Measurements from ENCODE around the gene KNDC1.
A peak's percentile ranks its signal among the peaks of the same experiment; 100 is the strongest.

Gene KNDC1

GRCh38 chr10:133254421-133255120 is 94.6 kb downstream of the KNDC1 start:
- Histone ChIP-seq H3K27ac (ENCODE audit: low read depth, low read length) (no peak overlapping the region), H3K4me1 (ENCODE audit: control insufficient read depth, insufficient read depth, low read length) (no peaks in the 10 kb centered on the region)

GRCh38 chr10:133255323-133255722 is 95.3 kb downstream of the KNDC1 start:
- no peak overlapping the region for H3K27ac ChIP-seq (ENCODE audit: low read depth, low read length)
- H3K4me1 ChIP-seq (ENCODE audit: control insufficient read depth, insufficient read depth, low read length), result no peaks in the 10 kb centered on the region
- no peaks in the 10 kb centered on the region for H3K27me3 ChIP-seq (ENCODE audit: control insufficient read depth, insufficient read depth, low read length)
- no peak overlapping the region for H3K9ac ChIP-seq (ENCODE audit: low read length)
- no peaks in the 10 kb centered on the region for H3K36me3 ChIP-seq (ENCODE audit: control insufficient read depth, insufficient read depth, low read length)
- no peak overlapping the region for H3K4me3 ChIP-seq (ENCODE audit: low read length)

More at GRCh38 chr10:133254421-133255120, 94.6 kb downstream of the KNDC1 start:
- Histone ChIP-seq H3K4me3 (ENCODE audit: low read length) (no peak overlapping the region), H3K27me3 (ENCODE audit: control insufficient read depth, insufficient read depth, low read length) (no peaks in the 10 kb centered on the region), H3K9ac (ENCODE audit: low read length) (no peak overlapping the region), H3K36me3 (ENCODE audit: control insufficient read depth, insufficient read depth, low read length) (no peaks in the 10 kb centered on the region)

GRCh38 chr10:133257489-133258065 is 97.6 kb downstream of the KNDC1 start:
- H3K27me3 ChIP-seq (ENCODE audit: control insufficient read depth, insufficient read depth, low read length), result no peaks in the 10 kb centered on the region
- H3K36me3 ChIP-seq (ENCODE audit: control insufficient read depth, insufficient read depth, low read length), result no peaks in the 10 kb centered on the region
- peaks cover 6% of the 10 kb centered on the region for H3K4me1 ChIP-seq (ENCODE audit: control insufficient read depth, insufficient read depth, low read length)
- no peak overlapping the region for H3K4me3 ChIP-seq (ENCODE audit: low read length)
- H3K9ac ChIP-seq (ENCODE audit: low read length), result no peak overlapping the region
- no peak overlapping the region for H3K27ac ChIP-seq (ENCODE audit: low read depth, low read length)

GRCh38 chr10:133258066-133258817 is 98.2 kb downstream of the KNDC1 start:
- Histone ChIP-seq H3K27ac (ENCODE audit: low read depth, low read length) (no peak overlapping the region), H3K36me3 (ENCODE audit: control insufficient read depth, insufficient read depth, low read length) (no peaks in the 10 kb centered on the region), H3K4me3 (ENCODE audit: low read length) (no peak overlapping the region), H3K27me3 (ENCODE audit: control insufficient read depth, insufficient read depth, low read length) (no peaks in the 10 kb centered on the region), H3K4me1 (ENCODE audit: control insufficient read depth, insufficient read depth, low read length) (peaks cover 6% of the 10 kb centered on the region), H3K9ac (ENCODE audit: low read length) (no peak overlapping the region)

GRCh38 chr10:133258818-133259601 is 99.0 kb downstream of the KNDC1 start:
- Histone ChIP-seq H3K27me3 (ENCODE audit: control insufficient read depth, insufficient read depth, low read length) (no peaks in the 10 kb centered on the region), H3K36me3 (ENCODE audit: control insufficient read depth, insufficient read depth, low read length) (no peaks in the 10 kb centered on the region), H3K27ac (ENCODE audit: low read depth, low read length) (no peak overlapping the region), H3K4me1 (ENCODE audit: control insufficient read depth, insufficient read depth, low read length) (peaks cover 6% of the 10 kb centered on the region), H3K4me3 (ENCODE audit: low read length) (no peak overlapping the region), H3K9ac (ENCODE audit: low read length) (no peak overlapping the region)

- Histone ChIP-seq H3K27me3 (ENCODE audit: control insufficient read depth, insufficient read depth, low read length) (no peaks in the 10 kb centered on the region), H3K9ac (ENCODE audit: low read length) (no peak overlapping the region), H3K27ac (ENCODE audit: low read depth, low read length) (no peak overlapping the region), H3K36me3 (ENCODE audit: control insufficient read depth, insufficient read depth, low read length) (no peaks in the 10 kb centered on the region), H3K4me3 (ENCODE audit: low read length) (no peak overlapping the region), H3K4me1 (ENCODE audit: control insufficient read depth, insufficient read depth, low read length) (peaks cover 6% of the 10 kb centered on the region)
Observed at GRCh38 chr10:133259602-133259989, 99.6 kb downstream of the KNDC1 start.

- no peaks in the 10 kb centered on the region for H3K36me3 ChIP-seq (ENCODE audit: control insufficient read depth, insufficient read depth, low read length)
- no peaks in the 10 kb centered on the region for H3K27me3 ChIP-seq (ENCODE audit: control insufficient read depth, insufficient read depth, low read length)
- peaks cover 6% of the 10 kb centered on the region for H3K4me1 ChIP-seq (ENCODE audit: control insufficient read depth, insufficient read depth, low read length)
- H3K4me3 ChIP-seq (ENCODE audit: low read length), result peak overlapping the region; percentile 77
- peak overlapping the region; percentile 83 for H3K27ac ChIP-seq (ENCODE audit: low read depth, low read length)
- no peak overlapping the region for H3K9ac ChIP-seq (ENCODE audit: low read length)
Observed at GRCh38 chr10:133260895-133261725, 101.1 kb downstream of the KNDC1 start.

- Histone ChIP-seq H3K27me3 (ENCODE audit: control insufficient read depth, insufficient read depth, low read length) (no peaks in the 10 kb centered on the region), H3K4me3 (ENCODE audit: low read length) (peak overlapping the region; percentile 77), H3K27ac (ENCODE audit: low read depth, low read length) (peak overlapping the region; percentile 83), H3K36me3 (ENCODE audit: control insufficient read depth, insufficient read depth, low read length) (no peaks in the 10 kb centered on the region), H3K9ac (ENCODE audit: low read length) (no peak overlapping the region), H3K4me1 (ENCODE audit: control insufficient read depth, insufficient read depth, low read length) (peaks cover 6% of the 10 kb centered on the region)
Observed at GRCh38 chr10:133261726-133262325, 101.8 kb downstream of the KNDC1 start.

- Histone ChIP-seq H3K36me3 (ENCODE audit: control insufficient read depth, insufficient read depth, low read length) (no peaks in the 10 kb centered on the region), H3K27me3 (ENCODE audit: control insufficient read depth, insufficient read depth, low read length) (no peaks in the 10 kb centered on the region), H3K27ac (ENCODE audit: low read depth, low read length) (no peak overlapping the region), H3K4me1 (ENCODE audit: control insufficient read depth, insufficient read depth, low read length) (peaks cover 6% of the 10 kb centered on the region), H3K4me3 (ENCODE audit: low read length) (peak overlapping the region; percentile 22), H3K9ac (ENCODE audit: low read length) (no peak overlapping the region)
Observed at GRCh38 chr10:133262696-133263095, 102.7 kb downstream of the KNDC1 start.

GRCh38 chr10:133263674-133264073 is 103.7 kb downstream of the KNDC1 start:
- Histone ChIP-seq H3K4me3 (ENCODE audit: low read length) (no peak overlapping the region), H3K36me3 (ENCODE audit: control insufficient read depth, insufficient read depth, low read length) (no peaks in the 10 kb centered on the region), H3K9ac (ENCODE audit: low read length) (no peak overlapping the region), H3K4me1 (ENCODE audit: control insufficient read depth, insufficient read depth, low read length) (peaks cover 6% of the 10 kb centered on the region), H3K27me3 (ENCODE audit: control insufficient read depth, insufficient read depth, low read length) (no peaks in the 10 kb centered on the region), H3K27ac (ENCODE audit: low read depth, low read length) (no peak overlapping the region)

GRCh38 chr10:133264461-133264860 is 104.4 kb downstream of the KNDC1 start:
- Histone ChIP-seq H3K27me3 (ENCODE audit: control insufficient read depth, insufficient read depth, low read length) (no peaks in the 10 kb centered on the region), H3K4me3 (ENCODE audit: low read length) (no peak overlapping the region), H3K4me1 (ENCODE audit: control insufficient read depth, insufficient read depth, low read length) (peaks cover 6% of the 10 kb centered on the region), H3K27ac (ENCODE audit: low read depth, low read length) (no peak overlapping the region), H3K36me3 (ENCODE audit: control insufficient read depth, insufficient read depth, low read length) (no peaks in the 10 kb centered on the region), H3K9ac (ENCODE audit: low read length) (no peak overlapping the region)

All from rectal smooth muscle tissue (tissue), 1 donor.